Esophagus squamous epithelium (tissue), 4 donors: ENCODE results near the gene CELF1.

Experiments used
- POLR2A ChIP-seq, 4 donors: fragments of 450-650 bp; IDR thresholded peaks; one replicate each; pipeline ENCODE4 v1.6.1; 2017; ENCODE audit warnings: antibody characterized with exemption in 4 of 4, mild to moderate bottlenecking in 4 of 4, moderate library complexity in 3 of 4
- TF ChIP-seq, protein P1 (sequence below), 6 experiments: fragments of 450-650 bp in 4 of 6; fragments of 200-600 bp in 2 of 6; sonication (generic) in 2 of 6; IDR thresholded peaks; one replicate each; pipeline ENCODE4 v1.5.1; 2016 to 2019; ENCODE audit warnings: antibody characterized with exemption in 6 of 6, mild to moderate bottlenecking in 4 of 6, moderate library complexity in 4 of 6

DNA sequence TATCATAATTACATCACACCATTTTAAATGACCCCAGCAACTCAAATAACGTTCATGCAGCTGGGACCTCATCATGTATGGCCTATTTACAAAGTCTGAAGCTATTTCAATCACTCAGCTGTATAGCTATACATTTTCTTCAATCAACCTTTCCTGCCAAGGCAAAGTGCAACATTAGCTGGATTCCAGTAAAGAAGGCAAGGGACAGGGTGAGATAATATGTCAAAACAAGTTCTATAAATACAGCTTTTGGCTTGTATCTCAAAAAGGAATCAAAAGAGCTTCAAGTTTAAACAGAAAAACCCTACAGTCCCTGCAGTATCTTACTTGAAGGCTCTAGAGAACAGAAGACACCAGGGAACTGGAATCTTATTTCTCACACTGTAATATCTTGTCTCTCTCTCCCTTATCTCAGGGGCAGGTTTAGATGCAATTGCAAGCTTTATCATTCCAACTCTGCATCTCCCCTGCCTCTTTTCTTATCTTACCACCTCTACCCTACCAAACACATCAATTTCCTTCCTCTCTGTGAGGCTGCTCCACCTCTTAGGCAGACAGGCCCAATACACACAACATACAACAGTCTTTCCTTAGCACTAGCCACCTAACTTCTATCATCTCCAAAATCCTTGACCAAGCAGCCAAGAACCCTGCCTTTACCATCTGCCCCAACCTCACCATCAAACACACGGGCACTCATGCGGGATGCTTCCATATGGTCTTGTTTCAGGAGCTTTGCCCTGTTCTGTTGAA, 34.5 kb downstream of the CELF1 start:
- TF ChIP-seq POLR2A (IDR thresholded peaks at IDR 0.05), result no peak
- TF ChIP-seq, protein P1, sequence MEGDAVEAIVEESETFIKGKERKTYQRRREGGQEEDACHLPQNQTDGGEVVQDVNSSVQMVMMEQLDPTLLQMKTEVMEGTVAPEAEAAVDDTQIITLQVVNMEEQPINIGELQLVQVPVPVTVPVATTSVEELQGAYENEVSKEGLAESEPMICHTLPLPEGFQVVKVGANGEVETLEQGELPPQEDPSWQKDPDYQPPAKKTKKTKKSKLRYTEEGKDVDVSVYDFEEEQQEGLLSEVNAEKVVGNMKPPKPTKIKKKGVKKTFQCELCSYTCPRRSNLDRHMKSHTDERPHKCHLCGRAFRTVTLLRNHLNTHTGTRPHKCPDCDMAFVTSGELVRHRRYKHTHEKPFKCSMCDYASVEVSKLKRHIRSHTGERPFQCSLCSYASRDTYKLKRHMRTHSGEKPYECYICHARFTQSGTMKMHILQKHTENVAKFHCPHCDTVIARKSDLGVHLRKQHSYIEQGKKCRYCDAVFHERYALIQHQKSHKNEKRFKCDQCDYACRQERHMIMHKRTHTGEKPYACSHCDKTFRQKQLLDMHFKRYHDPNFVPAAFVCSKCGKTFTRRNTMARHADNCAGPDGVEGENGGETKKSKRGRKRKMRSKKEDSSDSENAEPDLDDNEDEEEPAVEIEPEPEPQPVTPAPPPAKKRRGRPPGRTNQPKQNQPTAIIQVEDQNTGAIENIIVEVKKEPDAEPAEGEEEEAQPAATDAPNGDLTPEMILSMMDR (IDR thresholded peaks at IDR 0.05), result no peak
